ENCODE data around the gene DNM1. TPM values are rescaled to one million over a fixed set of nuclear protein-coding genes. Genes with fewer than 3 reads are reported as not detected.

The DNM1 gene
- total and polyA plus RNA-seq, 3 donors from 2014 or later = 8.0 to 10.7 (median 9.8) TPM

GRCh38 chr9:128175102-128175563 lies 28.0 kb upstream of the DNM1 start:
- H3K27ac ChIP-seq = no peak overlapping the region
- no peaks in the 10 kb centered on the region for H3K9me3 ChIP-seq
- WGBS, 2 donors = 78 to 83% methylated on average over 8 of the region's 8 CpGs
- DNase-seq = no peak
- no peaks in the 10 kb centered on the region for H3K27me3 ChIP-seq
- intact Hi-C loops (cut with DNase I; ENCODE audit: low total_unique reads) = no loop called here
- TF ChIP-seq, protein P1, sequence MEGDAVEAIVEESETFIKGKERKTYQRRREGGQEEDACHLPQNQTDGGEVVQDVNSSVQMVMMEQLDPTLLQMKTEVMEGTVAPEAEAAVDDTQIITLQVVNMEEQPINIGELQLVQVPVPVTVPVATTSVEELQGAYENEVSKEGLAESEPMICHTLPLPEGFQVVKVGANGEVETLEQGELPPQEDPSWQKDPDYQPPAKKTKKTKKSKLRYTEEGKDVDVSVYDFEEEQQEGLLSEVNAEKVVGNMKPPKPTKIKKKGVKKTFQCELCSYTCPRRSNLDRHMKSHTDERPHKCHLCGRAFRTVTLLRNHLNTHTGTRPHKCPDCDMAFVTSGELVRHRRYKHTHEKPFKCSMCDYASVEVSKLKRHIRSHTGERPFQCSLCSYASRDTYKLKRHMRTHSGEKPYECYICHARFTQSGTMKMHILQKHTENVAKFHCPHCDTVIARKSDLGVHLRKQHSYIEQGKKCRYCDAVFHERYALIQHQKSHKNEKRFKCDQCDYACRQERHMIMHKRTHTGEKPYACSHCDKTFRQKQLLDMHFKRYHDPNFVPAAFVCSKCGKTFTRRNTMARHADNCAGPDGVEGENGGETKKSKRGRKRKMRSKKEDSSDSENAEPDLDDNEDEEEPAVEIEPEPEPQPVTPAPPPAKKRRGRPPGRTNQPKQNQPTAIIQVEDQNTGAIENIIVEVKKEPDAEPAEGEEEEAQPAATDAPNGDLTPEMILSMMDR (IDR thresholded peaks at IDR 0.05) = no peak
- no peak for TF ChIP-seq POLR2A (IDR thresholded peaks at IDR 0.05)
- H3K36me3 ChIP-seq (ENCODE audit: low read depth, missing control alignments) = no peaks in the 10 kb centered on the region
- H3K4me1 ChIP-seq = no peaks in the 10 kb centered on the region
- H3K4me3 ChIP-seq = no peak overlapping the region

DNA sequence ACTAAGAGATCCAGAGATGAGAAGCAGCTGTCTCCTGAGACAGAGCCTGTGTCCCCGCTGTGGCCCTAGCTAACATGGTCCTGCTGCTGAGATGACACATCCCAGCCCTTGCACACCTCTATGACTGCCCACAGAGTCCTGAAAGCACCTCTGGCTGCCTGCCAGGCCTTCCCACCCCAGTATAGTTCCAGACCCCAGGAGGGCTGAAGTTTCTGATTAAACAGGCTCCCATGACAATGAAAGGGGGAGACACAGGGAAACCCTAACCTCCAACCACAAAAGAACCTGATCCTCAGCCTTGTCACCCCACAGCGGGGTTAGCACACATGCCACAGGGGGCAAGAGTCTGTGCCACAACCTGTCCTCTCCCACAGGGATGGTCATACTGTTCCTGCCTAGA lies 27.5 kb upstream of the DNM1 start:
- DNase-seq = no peak
- Histone ChIP-seq H3K4me1 (no peaks in the 10 kb centered on the region), H3K9me3 (no peaks in the 10 kb centered on the region), H3K27ac (no peak overlapping the region), H3K36me3 (ENCODE audit: low read depth, missing control alignments) (no peaks in the 10 kb centered on the region), H3K4me3 (no peak overlapping the region), H3K27me3 (no peaks in the 10 kb centered on the region)
- TF ChIP-seq, protein P1 (IDR thresholded peaks at IDR 0.05) = no peak
- no peak for TF ChIP-seq POLR2A (IDR thresholded peaks at IDR 0.05)
- 98 to 100% methylated on average over 1 to 2 of the region's 2 CpGs for WGBS, 2 donors
- intact Hi-C loops (cut with DNase I; ENCODE audit: low total_unique reads) = no loop called here

DNA sequence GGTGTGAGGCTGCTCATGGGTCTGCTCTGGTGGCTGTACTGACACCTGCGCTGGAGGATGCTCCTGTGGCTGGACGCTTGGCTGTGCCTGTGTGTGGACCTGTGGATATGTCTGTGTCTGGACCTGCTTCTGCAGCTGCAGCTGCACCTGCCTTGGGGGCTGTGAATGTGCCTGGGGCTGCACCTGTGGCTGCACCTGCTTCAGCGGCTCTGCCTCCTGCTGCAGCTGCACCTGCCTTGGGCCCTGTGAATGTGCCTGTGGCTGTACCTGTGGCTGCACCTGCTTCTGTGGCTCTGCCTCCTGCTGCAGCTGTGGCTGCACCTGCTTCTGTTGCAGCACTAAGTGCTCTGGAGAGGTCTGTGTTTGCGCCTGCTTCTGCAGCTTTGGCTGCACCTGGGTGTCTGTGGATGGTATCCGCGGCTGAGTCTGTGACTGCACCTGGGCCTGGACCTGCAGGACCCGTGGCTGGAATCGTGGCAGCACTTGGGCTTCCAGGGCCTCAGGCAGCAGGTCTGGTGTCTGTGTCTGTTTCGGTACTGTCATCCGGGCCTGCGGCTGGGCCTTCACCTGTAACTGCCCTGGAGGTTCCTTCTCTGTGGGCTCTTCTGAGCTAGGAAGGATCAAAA lies 24.3 kb upstream of the DNM1 start:
- no peak overlapping the region for H3K4me3 ChIP-seq
- 94% methylated on average over 11 of the region's 11 CpGs; no CpG with 5 or more reads in 1 of the 2 donors for WGBS, 2 donors
- intact Hi-C loops (cut with DNase I; ENCODE audit: low total_unique reads) = no loop called here
- H3K36me3 ChIP-seq (ENCODE audit: low read depth, missing control alignments) = no peaks in the 10 kb centered on the region
- H3K9me3 ChIP-seq = no peaks in the 10 kb centered on the region
- DNase-seq = no peak
- TF ChIP-seq, protein P1 (IDR thresholded peaks at IDR 0.05) = no peak
- TF ChIP-seq POLR2A (IDR thresholded peaks at IDR 0.05) = no peak
- H3K27me3 ChIP-seq = no peaks in the 10 kb centered on the region
- no peak overlapping the region for H3K27ac ChIP-seq
- no peaks in the 10 kb centered on the region for H3K4me1 ChIP-seq

GRCh38 chr9:128180001-128180400 lies 23.2 kb upstream of the DNM1 start:
- H3K4me1 ChIP-seq = no peaks in the 10 kb centered on the region
- WGBS, 2 donors = 91 to 92% methylated on average over 8 of the region's 8 CpGs
- intact Hi-C loops (cut with DNase I; ENCODE audit: low total_unique reads) = no loop called here
- H3K36me3 ChIP-seq (ENCODE audit: low read depth, missing control alignments) = no peaks in the 10 kb centered on the region
- no peak overlapping the region for H3K27ac ChIP-seq
- TF ChIP-seq POLR2A (IDR thresholded peaks at IDR 0.05) = no peak
- TF ChIP-seq, protein P1 (IDR thresholded peaks at IDR 0.05) = no peak
- no peak for DNase-seq
- no peaks in the 10 kb centered on the region for H3K27me3 ChIP-seq
- no peaks in the 10 kb centered on the region for H3K9me3 ChIP-seq
- H3K4me3 ChIP-seq = no peak overlapping the region

DNA sequence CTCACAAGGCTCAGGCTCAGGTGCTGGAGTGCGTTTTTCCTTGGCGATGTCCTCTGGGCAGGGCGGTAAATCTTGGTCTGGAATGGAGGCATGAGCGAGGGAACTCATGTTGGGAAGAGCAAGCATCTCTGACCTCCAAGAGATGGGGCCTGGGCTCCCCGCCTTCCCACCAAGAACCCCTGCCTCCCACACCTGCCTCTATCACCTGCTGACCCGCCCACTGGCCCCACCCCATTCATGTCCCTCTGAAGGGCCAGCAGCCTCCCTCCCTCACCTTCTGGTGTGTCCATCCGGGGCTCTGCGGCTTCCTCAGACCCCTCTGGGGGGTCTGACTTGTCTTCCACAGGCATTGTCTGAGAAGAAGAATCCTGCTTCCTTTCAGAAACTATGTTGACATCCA lies 22.7 kb upstream of the DNM1 start:
- intact Hi-C loops (cut with DNase I; ENCODE audit: low total_unique reads) = no loop called here
- WGBS, 2 donors = 93 to 95% methylated on average over 8 of the region's 8 CpGs
- H3K4me3 ChIP-seq = no peak overlapping the region
- H3K4me1 ChIP-seq = no peaks in the 10 kb centered on the region
- H3K9me3 ChIP-seq = no peaks in the 10 kb centered on the region
- no peaks in the 10 kb centered on the region for H3K27me3 ChIP-seq
- no peak for TF ChIP-seq POLR2A (IDR thresholded peaks at IDR 0.05)
- TF ChIP-seq, protein P1 (IDR thresholded peaks at IDR 0.05) = no peak
- no peak overlapping the region for H3K27ac ChIP-seq
- no peak for DNase-seq
- no peaks in the 10 kb centered on the region for H3K36me3 ChIP-seq (ENCODE audit: low read depth, missing control alignments)

Measured in testis (tissue), 3 donors.